ENCODE data around the gene HSP90AB1.

The HSP90AB1 gene

DNA sequence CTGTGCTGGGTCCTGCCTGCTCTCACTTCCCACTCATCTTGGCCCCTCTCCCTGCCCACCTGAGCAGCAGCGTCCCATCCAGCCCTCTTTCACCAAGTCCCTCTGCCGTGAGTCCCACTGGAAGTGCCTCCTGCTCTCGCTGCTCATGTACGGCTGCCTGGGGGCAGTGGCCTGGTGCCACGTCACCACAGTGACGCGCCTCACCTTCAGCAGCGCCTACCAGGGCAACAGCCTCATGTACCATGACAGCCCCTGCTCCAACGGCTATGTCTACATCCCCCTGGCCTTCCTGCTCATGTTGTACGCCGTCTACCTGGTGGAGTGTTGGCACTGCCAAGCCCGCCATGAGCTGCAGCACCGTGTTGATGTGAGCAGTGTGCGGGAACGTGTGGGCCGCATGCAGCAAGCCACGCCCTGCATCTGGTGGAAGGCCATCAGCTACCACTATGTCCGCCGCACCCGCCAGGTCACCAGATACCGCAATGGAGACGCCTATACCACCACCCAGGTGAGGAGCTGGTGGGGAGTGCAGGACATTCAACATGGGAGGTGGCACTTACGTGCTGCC lies 26.2 kb downstream of the HSP90AB1 start:
- no peaks in the 10 kb centered on the region for H3K9me3 ChIP-seq (ENCODE audit: control insufficient read depth, insufficient read depth, low read length)
- H3K36me3 ChIP-seq (ENCODE audit: control insufficient read depth, low read length), result no peaks in the 10 kb centered on the region
- H4K20me1 ChIP-seq (ENCODE audit: control insufficient read depth, insufficient read depth, low read depth, low read length), result no peaks in the 10 kb centered on the region
- peaks cover 17% of the 10 kb centered on the region for H3K4me1 ChIP-seq (ENCODE audit: control insufficient read depth, low read length)
- peaks cover 9% of the 10 kb centered on the region for H3F3A ChIP-seq (ENCODE audit: control insufficient read depth, insufficient read depth)
- H3K4me2 ChIP-seq (ENCODE audit: low read length), result no peak overlapping the region
- H3K4me3 ChIP-seq (ENCODE audit: low read length), result no peak overlapping the region
- H3K79me2 ChIP-seq (ENCODE audit: control insufficient read depth, low read length), result no peaks in the 10 kb centered on the region
- no peak for TF ChIP-seq EZH2phosphoT487 (IDR thresholded peaks at IDR 0.05; ENCODE audit: borderline replicate concordance, low read length)
- TF ChIP-seq, protein P1, sequence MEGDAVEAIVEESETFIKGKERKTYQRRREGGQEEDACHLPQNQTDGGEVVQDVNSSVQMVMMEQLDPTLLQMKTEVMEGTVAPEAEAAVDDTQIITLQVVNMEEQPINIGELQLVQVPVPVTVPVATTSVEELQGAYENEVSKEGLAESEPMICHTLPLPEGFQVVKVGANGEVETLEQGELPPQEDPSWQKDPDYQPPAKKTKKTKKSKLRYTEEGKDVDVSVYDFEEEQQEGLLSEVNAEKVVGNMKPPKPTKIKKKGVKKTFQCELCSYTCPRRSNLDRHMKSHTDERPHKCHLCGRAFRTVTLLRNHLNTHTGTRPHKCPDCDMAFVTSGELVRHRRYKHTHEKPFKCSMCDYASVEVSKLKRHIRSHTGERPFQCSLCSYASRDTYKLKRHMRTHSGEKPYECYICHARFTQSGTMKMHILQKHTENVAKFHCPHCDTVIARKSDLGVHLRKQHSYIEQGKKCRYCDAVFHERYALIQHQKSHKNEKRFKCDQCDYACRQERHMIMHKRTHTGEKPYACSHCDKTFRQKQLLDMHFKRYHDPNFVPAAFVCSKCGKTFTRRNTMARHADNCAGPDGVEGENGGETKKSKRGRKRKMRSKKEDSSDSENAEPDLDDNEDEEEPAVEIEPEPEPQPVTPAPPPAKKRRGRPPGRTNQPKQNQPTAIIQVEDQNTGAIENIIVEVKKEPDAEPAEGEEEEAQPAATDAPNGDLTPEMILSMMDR (IDR thresholded peaks at IDR 0.05; ENCODE audit: low read depth, low read length, poor library complexity, severe bottlenecking), result no peak
- no peaks in the 10 kb centered on the region for H3K9me2 ChIP-seq (replicated peaks; ENCODE audit: control insufficient read depth, low read length)
- no peak overlapping the region for H3K27ac ChIP-seq (ENCODE audit: low read depth, low read length)
- peaks cover 64% of the 10 kb centered on the region for H3K27me3 ChIP-seq (ENCODE audit: control insufficient read depth, low read length)

DNA sequence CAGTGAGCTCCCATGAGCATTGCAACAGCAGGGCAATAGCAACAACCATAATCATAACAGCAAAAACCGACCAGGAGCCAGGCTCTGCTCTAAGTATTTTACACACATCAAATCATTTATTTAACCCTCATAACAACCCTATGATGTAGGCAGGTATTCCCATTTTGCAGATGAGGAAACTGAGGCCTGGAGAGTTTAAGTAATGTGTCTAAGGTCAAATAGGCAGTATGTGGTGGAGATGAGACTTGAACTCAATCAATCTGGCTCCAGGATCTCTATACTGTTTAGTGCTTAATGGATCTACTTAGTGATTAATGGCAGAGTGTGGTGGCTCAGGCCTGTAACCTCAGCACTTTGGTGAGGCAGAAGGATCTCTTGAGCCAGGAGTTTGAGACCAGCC lies 26.7 kb downstream of the HSP90AB1 start:
- H3K36me3 ChIP-seq (ENCODE audit: control insufficient read depth, low read length), result no peaks in the 10 kb centered on the region
- H3K9me3 ChIP-seq (ENCODE audit: control insufficient read depth, insufficient read depth, low read length), result no peaks in the 10 kb centered on the region
- H3F3A ChIP-seq (ENCODE audit: control insufficient read depth, insufficient read depth), result peaks cover 9% of the 10 kb centered on the region
- H3K27ac ChIP-seq (ENCODE audit: low read depth, low read length), result no peak overlapping the region
- H3K9me2 ChIP-seq (replicated peaks; ENCODE audit: control insufficient read depth, low read length), result no peaks in the 10 kb centered on the region
- no peak overlapping the region for H3K4me3 ChIP-seq (ENCODE audit: low read length)
- H3K79me2 ChIP-seq (ENCODE audit: control insufficient read depth, low read length), result no peaks in the 10 kb centered on the region
- peaks cover 11% of the 10 kb centered on the region for H3K4me1 ChIP-seq (ENCODE audit: control insufficient read depth, low read length)
- no peak overlapping the region for H3K4me2 ChIP-seq (ENCODE audit: low read length)
- no peaks in the 10 kb centered on the region for H4K20me1 ChIP-seq (ENCODE audit: control insufficient read depth, insufficient read depth, low read depth, low read length)
- peaks cover 58% of the 10 kb centered on the region for H3K27me3 ChIP-seq (ENCODE audit: control insufficient read depth, low read length)
- TF ChIP-seq, protein P1 (IDR thresholded peaks at IDR 0.05; ENCODE audit: low read depth, low read length, poor library complexity, severe bottlenecking), result no peak
- TF ChIP-seq EZH2phosphoT487 (IDR thresholded peaks at IDR 0.05; ENCODE audit: borderline replicate concordance, low read length), result no peak

DNA sequence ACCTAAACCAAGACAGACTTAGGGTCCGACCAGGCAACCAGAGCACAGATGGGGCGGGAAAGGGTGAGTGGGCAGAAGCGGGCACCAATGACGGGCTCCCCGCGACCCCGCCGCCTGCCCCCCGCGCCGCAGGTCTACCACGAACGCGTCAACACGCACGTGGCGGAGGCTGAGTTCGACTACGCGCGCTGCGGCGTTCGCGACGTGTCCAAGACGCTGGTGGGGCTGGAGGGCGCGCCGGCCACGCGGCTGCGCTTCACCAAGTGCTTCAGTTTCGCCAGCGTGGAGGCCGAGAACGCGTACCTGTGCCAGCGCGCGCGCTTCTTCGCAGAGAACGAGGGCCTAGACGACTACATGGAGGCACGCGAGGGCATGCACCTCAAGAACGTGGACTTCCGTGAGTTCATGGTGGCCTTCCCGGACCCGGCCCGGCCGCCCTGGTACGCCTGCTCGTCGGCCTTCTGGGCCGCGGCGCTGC lies 28.4 kb downstream of the HSP90AB1 start:
- peaks cover 3% of the 10 kb centered on the region; the same call in 1 of the 2 replicates for H3K4me1 ChIP-seq (ENCODE audit: control insufficient read depth, low read length)
- H3K4me2 ChIP-seq (ENCODE audit: low read length), result no peak overlapping the region
- H3K36me3 ChIP-seq (ENCODE audit: control insufficient read depth, low read length), result no peaks in the 10 kb centered on the region
- H3K27ac ChIP-seq (ENCODE audit: low read depth, low read length), result no peak overlapping the region
- H3K27me3 ChIP-seq (ENCODE audit: control insufficient read depth, low read length), result peaks cover 47% of the 10 kb centered on the region
- no peak overlapping the region for H3K4me3 ChIP-seq (ENCODE audit: low read length)
- H4K20me1 ChIP-seq (ENCODE audit: control insufficient read depth, insufficient read depth, low read depth, low read length), result no peaks in the 10 kb centered on the region
- no peaks in the 10 kb centered on the region for H3K9me2 ChIP-seq (replicated peaks; ENCODE audit: control insufficient read depth, low read length)
- no peaks in the 10 kb centered on the region for H3F3A ChIP-seq (ENCODE audit: control insufficient read depth, insufficient read depth)
- H3K79me2 ChIP-seq (ENCODE audit: control insufficient read depth, low read length), result no peaks in the 10 kb centered on the region
- TF ChIP-seq, protein P1 (IDR thresholded peaks at IDR 0.05; ENCODE audit: low read depth, low read length, poor library complexity, severe bottlenecking), result no peak
- no peak for TF ChIP-seq EZH2phosphoT487 (IDR thresholded peaks at IDR 0.05; ENCODE audit: borderline replicate concordance, low read length)
- no peaks in the 10 kb centered on the region for H3K9me3 ChIP-seq (ENCODE audit: control insufficient read depth, insufficient read depth, low read length)
